GM13977 (cell line): Measurements from ENCODE around the gene LCORL.

Source experiments
- DNase-seq: peaks from one replicate; pipeline ENCODE4 v3.0.0; 2012; ENCODE audit warnings: low spot score
- in situ Hi-C: fragments of 300-500 bp; cut with MboI; formaldehyde crosslinking; loops from one replicate; pipeline ENCODE4 v1.12.0; 2022; ENCODE audit warnings: low sequenced_read_pairs, low pct_unique_long_range_greater_than_20kb, mixed read lengths, inconsistent platforms; ENCODE audit not compliant: unreplicated experiment
- TF ChIP-seq, protein P1 (sequence below): IDR thresholded peaks from 2 replicates; pipeline ENCODE4 v1.5.1; 2012; ENCODE audit warnings: mild to moderate bottlenecking, control low read depth; ENCODE audit not compliant: insufficient read depth; ENCODE audit errors: extremely low read depth, missing control alignments

LCORL gene

DNA sequence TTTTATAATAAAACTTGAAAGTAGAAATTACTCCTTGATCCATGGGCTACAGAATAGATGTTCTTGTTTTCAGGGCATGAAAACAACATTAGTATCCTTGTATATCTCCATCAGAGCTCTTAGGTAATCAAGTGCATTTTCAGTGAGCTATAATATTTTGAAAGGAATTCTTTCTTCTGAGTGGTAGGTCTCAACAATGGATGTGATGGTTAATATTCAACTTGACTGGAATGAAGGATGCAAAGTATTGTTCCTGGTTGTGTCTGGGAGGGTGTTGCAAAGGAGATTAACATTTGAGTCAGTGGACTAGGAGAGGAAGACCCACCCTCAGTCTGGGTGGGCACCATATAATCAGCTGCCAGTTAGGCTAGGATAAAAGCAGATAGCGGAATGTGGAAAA, 100.1 kb downstream of the LCORL start:
- in situ Hi-C loops = no loop called here
- TF ChIP-seq, protein P1, sequence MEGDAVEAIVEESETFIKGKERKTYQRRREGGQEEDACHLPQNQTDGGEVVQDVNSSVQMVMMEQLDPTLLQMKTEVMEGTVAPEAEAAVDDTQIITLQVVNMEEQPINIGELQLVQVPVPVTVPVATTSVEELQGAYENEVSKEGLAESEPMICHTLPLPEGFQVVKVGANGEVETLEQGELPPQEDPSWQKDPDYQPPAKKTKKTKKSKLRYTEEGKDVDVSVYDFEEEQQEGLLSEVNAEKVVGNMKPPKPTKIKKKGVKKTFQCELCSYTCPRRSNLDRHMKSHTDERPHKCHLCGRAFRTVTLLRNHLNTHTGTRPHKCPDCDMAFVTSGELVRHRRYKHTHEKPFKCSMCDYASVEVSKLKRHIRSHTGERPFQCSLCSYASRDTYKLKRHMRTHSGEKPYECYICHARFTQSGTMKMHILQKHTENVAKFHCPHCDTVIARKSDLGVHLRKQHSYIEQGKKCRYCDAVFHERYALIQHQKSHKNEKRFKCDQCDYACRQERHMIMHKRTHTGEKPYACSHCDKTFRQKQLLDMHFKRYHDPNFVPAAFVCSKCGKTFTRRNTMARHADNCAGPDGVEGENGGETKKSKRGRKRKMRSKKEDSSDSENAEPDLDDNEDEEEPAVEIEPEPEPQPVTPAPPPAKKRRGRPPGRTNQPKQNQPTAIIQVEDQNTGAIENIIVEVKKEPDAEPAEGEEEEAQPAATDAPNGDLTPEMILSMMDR = no peak
- DNase-seq = no peak

DNA sequence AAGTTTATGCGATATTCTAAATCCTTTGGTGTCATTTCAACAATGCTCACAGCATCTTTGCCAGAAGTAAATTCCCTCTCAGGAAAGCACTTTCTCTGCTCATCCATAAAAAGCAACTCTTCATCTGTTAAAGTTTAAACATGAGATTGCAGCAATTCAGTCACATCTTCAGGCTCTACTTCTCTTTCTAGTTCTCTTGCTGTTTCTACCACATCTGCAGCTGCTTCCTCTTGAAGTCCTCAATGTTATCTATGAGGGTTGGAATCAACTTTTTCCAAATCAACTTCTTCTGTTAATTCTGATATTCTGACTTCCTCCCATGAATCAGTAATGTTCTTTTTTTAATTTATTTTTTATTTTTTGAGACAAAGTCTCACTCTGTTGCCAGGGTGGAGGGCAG, 100.9 kb downstream of the LCORL start:
- TF ChIP-seq, protein P1 = no peak
- in situ Hi-C loops = no loop called here
- DNase-seq = no peak

DNA sequence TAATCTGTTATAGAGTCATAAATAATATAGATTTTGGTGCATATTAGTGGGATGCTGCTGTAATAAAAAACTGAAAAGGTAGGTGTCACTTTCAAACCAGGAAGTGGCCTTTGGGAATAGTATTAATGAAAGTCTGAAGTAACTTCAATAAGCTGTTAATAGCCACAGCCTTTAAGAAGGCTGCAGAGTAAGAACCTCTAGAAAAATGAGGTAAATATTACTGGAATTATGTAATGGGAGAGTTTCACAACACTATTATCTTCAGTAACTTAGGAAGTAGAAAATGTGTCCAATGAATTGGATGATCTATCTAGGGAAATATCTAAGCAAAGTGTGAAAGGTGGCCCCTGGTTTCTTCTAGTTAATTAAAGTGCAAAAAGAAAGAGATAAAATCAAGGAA, 106.1 kb downstream of the LCORL start:
- in situ Hi-C loops = no loop called here
- TF ChIP-seq, protein P1 = no peak
- no peak for DNase-seq

DNA sequence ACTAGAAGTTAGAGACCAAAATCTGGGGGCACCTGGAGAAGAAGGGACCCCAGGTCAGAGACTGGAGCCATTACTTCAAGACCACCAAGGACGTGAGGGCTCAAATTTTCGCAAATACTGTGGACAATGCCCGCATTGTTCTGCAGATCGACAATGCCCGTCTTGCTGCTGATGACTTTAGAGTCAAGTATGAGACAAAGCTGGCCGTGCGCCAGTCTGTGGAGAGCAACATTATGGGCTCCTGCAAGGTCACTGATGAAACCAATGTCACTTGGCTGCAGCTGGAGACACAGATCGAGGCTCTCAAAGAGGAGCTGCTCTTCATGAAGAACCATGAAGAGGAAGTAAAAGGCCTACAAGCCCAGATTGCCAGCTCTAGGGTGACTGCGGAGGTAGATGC, 109.5 kb downstream of the LCORL start:
- TF ChIP-seq, protein P1 = no peak
- in situ Hi-C loops = no loop called here
- no peak for DNase-seq

DNA sequence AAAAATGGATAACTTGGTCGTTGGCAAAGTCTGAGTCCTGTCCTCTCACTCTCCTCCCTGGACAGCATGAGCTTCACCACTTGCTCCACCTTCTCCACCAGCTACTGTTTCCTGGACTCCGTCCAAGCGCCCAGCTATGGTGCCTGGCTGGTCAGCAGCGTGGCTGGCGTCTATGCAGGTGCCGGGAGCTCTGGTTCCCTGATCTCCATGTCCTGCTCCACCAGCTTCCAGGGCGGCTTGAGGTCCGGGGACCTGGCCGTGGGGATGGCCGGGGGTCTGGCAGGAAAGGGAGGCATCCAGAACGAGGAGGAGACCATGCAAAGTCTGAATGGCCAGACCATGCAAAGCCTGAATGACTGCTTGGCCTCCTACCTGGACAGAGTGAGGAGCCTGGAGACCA, 109.9 kb downstream of the LCORL start:
- TF ChIP-seq, protein P1 = no peak
- no peak for DNase-seq
- in situ Hi-C loops = no loop called here

DNA sequence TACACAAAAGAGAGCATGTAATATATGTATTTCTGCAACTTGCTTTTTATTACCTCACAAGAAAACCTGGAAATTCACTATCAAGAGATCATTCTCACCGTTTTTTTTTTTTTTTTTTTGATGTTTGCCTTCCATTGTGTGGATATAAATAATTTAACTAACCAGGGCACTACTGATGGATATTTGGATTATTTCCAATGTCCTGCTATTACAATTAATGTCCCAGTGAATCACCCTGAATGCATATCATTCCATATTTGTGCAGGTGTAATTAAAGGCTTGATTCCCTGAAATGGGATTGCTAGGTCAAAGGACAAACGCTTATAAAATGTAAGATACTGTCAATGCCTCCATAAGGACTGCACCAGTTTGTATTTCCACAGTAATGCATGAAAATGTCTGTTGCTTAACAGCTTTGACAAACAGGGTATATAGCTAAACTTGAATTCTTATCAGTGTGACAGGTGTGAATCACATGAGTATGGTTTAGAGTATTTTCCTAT, 123.0 kb downstream of the LCORL start:
- DNase-seq = no peak
- in situ Hi-C loops = no loop called here
- TF ChIP-seq, protein P1 = no peak

DNA sequence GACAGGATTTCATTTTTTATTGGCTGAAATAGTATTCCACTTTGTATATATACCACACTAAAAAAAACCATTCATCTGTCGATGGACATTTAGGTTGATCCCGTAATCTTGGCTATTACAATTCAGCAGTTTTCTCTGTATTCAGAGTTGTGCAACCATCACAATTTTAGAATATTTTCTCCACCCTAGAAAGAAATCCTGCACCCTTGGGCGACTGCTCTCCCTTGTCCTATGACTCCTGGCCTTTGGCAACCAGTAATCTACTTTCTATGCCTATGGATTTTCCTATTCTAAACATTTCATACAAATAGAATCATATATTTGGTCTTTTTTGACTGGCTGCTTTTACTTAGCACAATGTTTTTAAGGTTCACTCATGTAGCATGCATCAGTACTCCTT, 126.1 kb downstream of the LCORL start:
- no peak for DNase-seq
- TF ChIP-seq, protein P1 = no peak
- in situ Hi-C loops = no loop called here
